ENCODE results near the gene HDAC5. TPM values are rescaled to one million over a fixed set of nuclear protein-coding genes. Genes with fewer than 3 reads are reported as not detected.

HDAC5 gene
- polyA plus RNA-seq, 3 donors: 16.1 to 93.6 (median 24.7) TPM

DNA sequence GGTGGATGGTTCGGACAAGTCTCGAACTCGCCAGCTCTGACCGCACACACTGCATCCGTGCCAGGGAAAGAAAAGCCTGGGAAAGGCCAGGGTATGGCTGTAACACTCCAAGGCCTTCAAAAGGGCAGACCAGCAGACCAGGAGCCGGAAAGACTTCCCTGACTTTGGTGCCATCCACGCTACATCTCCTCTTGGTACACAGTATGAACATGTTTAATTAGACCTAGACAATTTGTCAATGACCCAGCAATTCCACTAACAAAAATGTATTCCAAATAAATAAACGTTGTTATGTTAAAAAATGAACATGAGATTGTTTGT, 637 bp upstream of the HDAC5 start:
- Histone ChIP-seq H3K36me3 (replicated peaks in 1 of 2; ENCODE audit: control insufficient read depth in 1 of 2, insufficient read depth in 2 of 2, low read length in 2 of 2) (peaks cover 1 to 10% of the 10 kb centered on the region in 2 donors), H4K20me1 (ENCODE audit: insufficient read depth, low read length) (peaks cover 38% of the 10 kb centered on the region), H3K9ac (ENCODE audit: insufficient read depth, low read length, poor library complexity, severe bottlenecking) (peak overlapping the region; percentile 97), H3K4me2 (replicated peaks; ENCODE audit: extremely low read depth, low read length, poor library complexity, severe bottlenecking) (peak overlapping the region; percentile 81), H3K4me1 (ENCODE audit: control insufficient read depth in 1 of 2, insufficient read depth in 2 of 2, low read length in 2 of 2) (peaks cover 21 to 26% of the 10 kb centered on the region in 2 donors), H3K79me2 (ENCODE audit: insufficient read depth, low read length) (peaks cover 41% of the 10 kb centered on the region), H3K27ac (ENCODE audit: low read depth in 1 of 2, low read length in 2 of 2) (peak overlapping the region; percentile 98), H2AFZ (ENCODE audit: insufficient read depth, low read depth, low read length, poor library complexity, severe bottlenecking) (peak overlapping the region; percentile 91), H3K9me3 (replicated peaks in 1 of 2; ENCODE audit: control insufficient read depth in 1 of 2, insufficient read depth in 1 of 2, low read length in 2 of 2) (no peaks in the 10 kb centered on the region), H3K4me3 (replicated peaks in 1 of 3; ENCODE audit: low read depth in 2 of 3, low read length in 3 of 3) (peak overlapping the region; percentile 87 to 95 (median 93)), H3K27me3 (ENCODE audit: control insufficient read depth in 2 of 2, insufficient read depth in 2 of 2, low read length in 2 of 2) (no peaks in the 10 kb centered on the region)
- Mint-ChIP-seq H3K27ac (peak overlapping the region; percentile 98 to 100 (median 99)), H3K36me3 (peaks cover 13 to 17% of the 10 kb centered on the region in 2 donors), H3K4me1 (peaks cover 26% of the 10 kb centered on the region), H3K4me3 (peak overlapping the region; percentile 92 to 95), H3K9me3 (no peaks in the 10 kb centered on the region), H3K27me3 (ENCODE audit: low read depth in 3 of 3) (peaks cover 3 to 5% (median 3%) of the 10 kb centered on the region in 3 donors)
- intact Hi-C loops (cut with micrococcal nuclease): loop anchor here in 1 of 2 donors (2.0 to 10.0 kb wide), 2 partner anchors 19 to 201 kb away; partner anchors contain the start of gene SLC25A39
- 0% methylated on average over 5 of the region's 8 CpGs for WGBS (ENCODE audit: insufficient coverage)
- TF ChIP-seq, protein P1, sequence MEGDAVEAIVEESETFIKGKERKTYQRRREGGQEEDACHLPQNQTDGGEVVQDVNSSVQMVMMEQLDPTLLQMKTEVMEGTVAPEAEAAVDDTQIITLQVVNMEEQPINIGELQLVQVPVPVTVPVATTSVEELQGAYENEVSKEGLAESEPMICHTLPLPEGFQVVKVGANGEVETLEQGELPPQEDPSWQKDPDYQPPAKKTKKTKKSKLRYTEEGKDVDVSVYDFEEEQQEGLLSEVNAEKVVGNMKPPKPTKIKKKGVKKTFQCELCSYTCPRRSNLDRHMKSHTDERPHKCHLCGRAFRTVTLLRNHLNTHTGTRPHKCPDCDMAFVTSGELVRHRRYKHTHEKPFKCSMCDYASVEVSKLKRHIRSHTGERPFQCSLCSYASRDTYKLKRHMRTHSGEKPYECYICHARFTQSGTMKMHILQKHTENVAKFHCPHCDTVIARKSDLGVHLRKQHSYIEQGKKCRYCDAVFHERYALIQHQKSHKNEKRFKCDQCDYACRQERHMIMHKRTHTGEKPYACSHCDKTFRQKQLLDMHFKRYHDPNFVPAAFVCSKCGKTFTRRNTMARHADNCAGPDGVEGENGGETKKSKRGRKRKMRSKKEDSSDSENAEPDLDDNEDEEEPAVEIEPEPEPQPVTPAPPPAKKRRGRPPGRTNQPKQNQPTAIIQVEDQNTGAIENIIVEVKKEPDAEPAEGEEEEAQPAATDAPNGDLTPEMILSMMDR (IDR thresholded peaks at IDR 0.05): no peak
- no peak for DNase-seq

DNA sequence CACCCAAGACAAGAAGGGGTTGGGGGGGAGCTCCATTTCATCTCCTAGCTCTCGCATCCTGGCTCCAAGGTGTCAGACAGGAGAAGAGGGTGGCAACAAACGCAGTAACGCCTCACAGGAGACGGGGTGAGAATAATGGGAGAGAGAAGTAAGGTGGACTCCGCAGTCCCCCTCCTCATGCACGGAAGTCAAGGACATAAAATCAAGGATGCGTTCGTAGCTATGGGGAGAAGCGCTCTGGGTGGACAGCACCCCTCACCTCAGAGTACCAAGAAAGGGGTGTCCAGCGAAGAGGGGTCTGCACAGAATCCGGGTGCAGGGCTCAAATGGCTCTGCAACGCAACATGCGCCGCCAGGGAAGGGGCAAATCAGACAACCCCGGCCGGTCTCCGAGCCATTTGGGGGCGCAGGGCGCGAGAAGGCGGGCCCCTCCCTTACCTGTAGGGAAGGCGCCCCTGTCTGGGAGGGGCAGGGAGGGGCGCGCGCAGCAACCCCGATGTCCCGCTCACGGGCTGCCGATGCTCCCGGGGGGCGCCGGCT, 555 bp downstream of the HDAC5 start:
- Histone ChIP-seq H2AFZ (ENCODE audit: insufficient read depth, low read depth, low read length, poor library complexity, severe bottlenecking) (peak overlapping the region; percentile 79), H3K79me2 (ENCODE audit: insufficient read depth, low read length) (peaks cover 49% of the 10 kb centered on the region), H3K9ac (ENCODE audit: insufficient read depth, low read length, poor library complexity, severe bottlenecking) (peak overlapping the region; percentile 97), H3K36me3 (replicated peaks in 1 of 2; ENCODE audit: control insufficient read depth in 1 of 2, insufficient read depth in 2 of 2, low read length in 2 of 2) (peaks cover 3 to 10% of the 10 kb centered on the region in 2 donors), H3K4me3 (replicated peaks in 1 of 3; ENCODE audit: low read depth in 2 of 3, low read length in 3 of 3) (peak overlapping the region; percentile 93 to 97 (median 95)), H3K9me3 (replicated peaks in 1 of 2; ENCODE audit: control insufficient read depth in 1 of 2, insufficient read depth in 1 of 2, low read length in 2 of 2) (no peaks in the 10 kb centered on the region), H3K27ac (ENCODE audit: low read depth in 1 of 2, low read length in 2 of 2) (peak overlapping the region; percentile 20 to 98), H4K20me1 (ENCODE audit: insufficient read depth, low read length) (peaks cover 50% of the 10 kb centered on the region), H3K4me2 (replicated peaks; ENCODE audit: extremely low read depth, low read length, poor library complexity, severe bottlenecking) (peak overlapping the region; percentile 99), H3K4me1 (ENCODE audit: control insufficient read depth in 1 of 2, insufficient read depth in 2 of 2, low read length in 2 of 2) (peaks cover 21 to 26% of the 10 kb centered on the region in 2 donors), H3K27me3 (ENCODE audit: control insufficient read depth in 2 of 2, insufficient read depth in 2 of 2, low read length in 2 of 2) (no peaks in the 10 kb centered on the region)
- WGBS (ENCODE audit: insufficient coverage): under 1% methylated on average over 30 of the region's 32 CpGs
- Mint-ChIP-seq H3K9me3 (no peaks in the 10 kb centered on the region), H3K27ac (peak overlapping the region; percentile 77 to 98 (median 92)), H3K27me3 (ENCODE audit: low read depth in 3 of 3) (peaks cover 3 to 5% (median 3%) of the 10 kb centered on the region in 3 donors), H3K36me3 (peaks cover 20% of the 10 kb centered on the region in 2 donors), H3K4me3 (peak overlapping the region; percentile 92 to 94), H3K4me1 (peaks cover 26% of the 10 kb centered on the region)
- TF ChIP-seq, protein P1 (IDR thresholded peaks at IDR 0.05): no peak
- DNase-seq: no peak
- intact Hi-C loops (cut with micrococcal nuclease): loop anchor here (2.0 to 10.0 kb wide), 3 partner anchors 16 to 202 kb away; partner anchors contain the start of genes G6PC3 (in 1 of the 2) and SLC25A39 (in 1 of the 2)

All from CD14-positive monocyte (primary cell).